HG03280 (cell line): ENCODE results near the gene FGD5.

ENCODE experiments used
- ATAC-seq: cut with Tn5 transposase; IDR thresholded peaks from one replicate; pipeline ENCODE4 v1.9.1; 2021; ENCODE audit warnings: mild to moderate bottlenecking, moderate library complexity; ENCODE audit not compliant: unreplicated experiment

FGD5 gene

DNA sequence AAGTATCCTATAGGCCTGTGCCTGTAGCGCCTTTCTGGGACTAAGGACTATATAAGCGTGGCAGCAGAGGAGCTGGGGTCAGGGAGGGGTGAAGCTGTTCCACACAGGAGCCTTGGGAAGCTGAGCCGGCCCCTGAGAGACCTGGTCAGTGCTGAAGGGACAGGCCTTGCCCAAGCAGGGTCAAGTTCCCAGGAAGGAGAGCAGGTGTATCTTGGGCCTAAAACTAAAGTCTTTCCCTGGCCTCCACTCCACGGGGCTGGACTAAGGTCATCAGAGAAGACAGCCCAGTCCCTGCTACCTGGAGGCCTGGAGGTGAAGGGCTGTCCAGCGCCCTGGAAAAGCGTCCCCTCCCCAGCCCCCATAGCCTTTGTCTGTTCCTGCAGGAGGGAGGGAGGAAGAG is 104.7 kb downstream of the FGD5 start:
- no peak for ATAC-seq

DNA sequence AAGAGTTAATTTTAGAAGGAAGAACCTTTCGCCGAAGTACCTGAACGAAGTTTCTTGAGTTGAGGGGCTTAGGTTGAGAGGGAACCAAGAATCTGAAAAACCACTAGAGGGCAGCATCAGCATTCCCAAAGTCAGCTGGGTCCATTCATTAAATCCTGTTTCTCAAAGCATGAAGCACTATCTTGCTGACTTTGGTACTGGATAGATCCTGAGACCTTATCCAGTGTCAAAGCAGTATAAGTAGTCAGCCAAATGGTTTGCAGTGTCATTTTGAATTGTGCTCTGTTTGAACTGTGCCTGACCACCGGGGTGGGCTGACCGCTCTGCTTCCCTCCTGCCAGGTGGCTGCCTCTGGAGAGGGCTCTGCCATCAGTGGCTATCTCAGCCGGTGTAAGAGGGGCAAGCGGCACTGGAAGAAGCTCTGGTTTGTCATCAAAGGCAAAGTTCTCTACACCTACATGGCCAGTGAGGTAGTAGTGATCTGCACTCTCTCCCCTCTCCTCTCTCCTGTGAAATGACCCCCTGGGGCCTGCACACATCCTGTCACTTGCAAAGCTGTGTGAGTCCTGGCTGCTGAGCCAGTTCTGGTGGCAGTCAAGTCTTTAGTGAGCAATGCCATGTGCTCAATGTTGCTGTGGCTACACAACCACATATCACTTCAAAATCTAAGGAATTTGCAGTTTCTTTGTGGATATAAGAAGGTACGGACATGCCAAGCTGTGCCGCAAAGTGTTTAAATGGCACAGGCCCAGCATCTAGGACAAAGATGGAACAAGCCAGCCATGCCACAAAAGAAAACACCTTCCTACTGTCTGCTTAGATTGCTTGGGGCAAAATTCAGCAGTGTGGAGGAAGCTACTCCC is 107.2 kb downstream of the FGD5 start:
- no peak for ATAC-seq

DNA sequence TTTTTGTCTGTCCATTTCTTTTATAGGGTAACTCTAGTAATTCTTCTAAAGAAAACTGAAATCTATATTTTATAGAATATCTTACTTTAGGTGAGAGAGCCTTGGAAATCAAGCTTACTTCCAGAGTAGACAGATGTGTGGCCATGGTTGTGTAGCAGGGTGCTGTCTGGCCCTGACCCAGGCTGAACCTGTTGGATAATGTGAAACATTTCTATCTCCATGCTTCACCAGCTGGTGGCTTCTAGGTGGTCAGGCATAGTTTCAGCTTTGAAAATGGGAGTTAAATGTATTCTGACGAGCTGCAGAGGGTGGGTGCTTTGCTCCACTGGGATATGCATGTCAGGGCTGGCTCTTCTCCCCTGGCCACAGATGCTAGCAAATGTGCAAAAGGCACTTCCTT is 107.8 kb downstream of the FGD5 start:
- ATAC-seq: no peak

DNA sequence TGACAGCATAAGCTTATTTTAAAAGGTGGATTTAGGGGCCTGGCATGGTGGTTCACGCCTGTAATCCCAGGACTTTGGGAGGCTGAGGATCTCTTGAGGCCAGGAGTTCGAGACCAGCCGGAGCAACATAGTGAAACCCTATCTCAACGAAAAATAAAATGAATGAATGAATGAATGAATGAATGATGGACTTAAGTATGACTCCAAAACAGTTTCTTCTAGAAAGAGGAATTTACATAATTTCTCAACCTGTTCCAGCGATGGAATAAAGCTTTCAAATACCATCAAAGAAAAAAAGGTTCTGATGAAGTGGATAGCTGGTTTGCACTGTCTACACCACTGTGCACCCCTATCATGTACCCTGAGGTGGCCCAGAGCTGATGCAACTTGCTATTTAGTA is 108.5 kb downstream of the FGD5 start:
- no peak for ATAC-seq

DNA sequence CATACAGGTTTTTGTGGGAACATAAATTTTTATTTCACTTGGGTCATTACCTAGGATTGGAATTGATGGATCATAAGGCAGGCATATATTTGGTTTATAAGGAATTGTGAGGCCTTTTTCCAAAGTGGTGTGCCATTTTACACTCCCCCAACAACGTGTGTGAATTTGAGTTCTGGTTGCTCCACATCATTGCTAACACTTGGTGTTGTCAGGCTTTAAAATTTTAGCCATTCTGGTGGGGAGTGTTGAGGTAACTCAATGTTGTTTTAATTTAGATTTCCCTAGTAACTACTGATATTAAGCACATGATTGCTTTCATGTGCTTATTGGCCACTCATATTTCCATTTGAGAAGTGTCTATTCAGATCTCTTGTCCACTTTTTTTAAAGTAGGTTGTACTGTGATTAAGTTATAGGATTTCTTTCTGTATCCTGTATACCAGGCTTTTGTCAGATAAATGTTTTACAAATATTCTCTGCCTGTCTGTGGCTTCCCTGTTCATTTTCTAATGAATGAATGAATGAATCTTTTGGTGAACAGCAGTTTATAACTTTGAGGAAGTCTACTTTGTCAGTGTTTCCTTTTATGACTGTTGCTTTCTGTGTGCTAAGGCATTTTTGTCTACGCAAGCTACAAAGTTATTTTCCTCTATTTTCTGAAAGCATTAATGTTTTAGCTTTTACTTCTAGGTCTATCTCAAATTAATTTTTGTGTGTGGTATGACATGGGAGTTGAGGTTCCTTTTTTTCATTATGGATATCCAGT is 110.7 kb downstream of the FGD5 start:
- no peak for ATAC-seq

DNA sequence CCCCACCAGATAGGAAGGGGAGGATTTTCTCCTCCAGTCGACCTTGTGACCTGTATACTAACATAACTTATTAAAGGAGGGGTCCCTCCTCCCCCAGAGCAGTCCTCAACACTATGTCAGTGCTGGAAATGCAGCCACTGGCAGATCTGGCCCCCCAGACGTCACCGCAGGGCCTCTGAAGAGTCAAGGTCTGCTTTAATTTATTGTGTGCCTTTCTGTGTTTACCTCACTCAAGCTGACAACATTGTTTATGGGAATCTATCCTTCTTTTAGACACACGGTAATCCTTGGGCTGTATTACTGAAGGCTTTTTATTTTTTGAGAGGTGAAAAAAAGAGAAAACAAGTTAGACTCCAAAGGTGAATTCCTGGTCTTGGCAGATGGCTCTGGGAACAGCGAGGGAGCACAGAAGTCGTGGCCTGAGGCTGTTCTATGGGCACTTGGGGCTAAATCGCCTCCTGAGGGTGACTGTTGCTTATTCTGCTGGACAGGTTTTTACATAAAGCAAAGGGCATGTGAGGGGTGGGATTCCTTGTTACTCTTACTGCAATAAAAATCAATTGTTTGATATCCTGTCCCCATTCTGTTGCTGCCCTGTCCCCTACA is 115.2 kb downstream of the FGD5 start:
- no peak for ATAC-seq

DNA sequence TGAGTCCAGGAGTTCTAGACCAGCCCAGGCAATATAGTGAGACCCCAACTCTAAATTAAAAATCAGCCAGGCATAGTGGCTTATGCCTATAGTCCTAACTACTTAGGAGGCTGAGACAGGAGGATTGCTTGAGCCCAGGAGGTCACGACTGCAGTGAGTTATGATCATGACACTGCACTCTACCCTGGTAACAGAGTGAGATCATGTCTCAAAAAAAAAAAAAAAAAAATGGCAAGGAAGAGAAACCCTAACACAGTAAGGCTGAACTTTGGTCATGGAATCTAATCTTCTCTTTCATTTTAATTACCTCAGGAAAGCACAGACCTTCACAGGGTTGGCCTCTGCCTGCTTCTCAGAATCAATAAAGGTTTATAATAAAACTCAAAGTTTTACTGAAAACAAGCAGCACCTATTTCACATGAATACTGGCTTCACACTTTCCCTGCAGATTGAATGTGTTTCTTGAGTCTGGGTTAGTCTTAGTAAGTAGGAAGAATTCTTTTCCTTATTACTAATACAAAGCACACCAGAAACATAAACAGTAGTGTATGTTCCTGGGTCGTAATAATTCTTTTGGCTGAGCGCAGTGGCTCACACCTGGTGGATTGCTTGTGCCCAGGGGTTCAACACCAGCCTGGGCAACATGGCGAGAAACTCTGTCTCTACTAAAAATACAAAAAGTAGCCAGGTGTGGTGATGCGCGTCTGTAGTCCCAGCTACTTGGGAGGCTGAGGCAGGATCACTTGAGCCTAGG is 117.0 kb downstream of the FGD5 start:
- no peak for ATAC-seq

DNA sequence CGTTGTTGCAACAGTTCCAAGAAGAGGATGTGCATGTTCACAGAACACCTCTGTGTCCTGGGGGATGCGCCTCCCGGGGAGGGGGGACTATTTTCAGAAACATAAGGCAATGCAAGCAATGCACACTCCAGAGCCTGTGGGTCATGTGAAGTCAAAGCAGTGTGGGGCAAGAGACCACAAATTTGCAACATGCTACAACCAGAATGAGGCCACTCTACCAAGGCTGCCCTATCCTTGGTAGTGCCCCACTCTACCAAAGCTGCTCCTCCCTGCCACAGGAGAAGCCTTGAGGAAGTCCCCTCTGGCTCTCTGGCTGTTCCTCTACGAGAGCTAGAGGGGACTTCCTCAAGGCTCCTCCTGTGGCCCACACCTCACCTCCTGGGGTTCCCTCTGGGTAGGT is 120.2 kb downstream of the FGD5 start:
- no peak for ATAC-seq

DNA sequence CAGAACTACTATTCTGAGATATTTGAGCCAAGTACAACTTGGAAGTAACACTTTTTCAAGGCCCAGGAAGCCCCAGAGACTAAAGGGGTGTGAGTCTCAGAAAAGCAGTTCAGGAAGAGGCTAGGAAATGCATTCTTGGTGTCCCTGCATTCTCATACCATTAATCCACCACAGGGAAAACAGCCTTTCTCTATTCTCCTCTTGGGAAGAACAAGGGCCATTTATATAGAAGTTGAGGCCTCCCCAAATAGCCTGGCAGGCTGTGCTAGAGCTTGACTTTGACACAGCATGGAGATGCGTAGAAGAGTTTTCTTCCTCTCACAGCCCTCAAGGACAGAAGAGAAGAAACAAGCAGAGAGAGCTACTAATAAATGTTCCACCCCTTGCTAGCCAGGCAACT is 123.1 kb downstream of the FGD5 start:
- ATAC-seq: no peak

DNA sequence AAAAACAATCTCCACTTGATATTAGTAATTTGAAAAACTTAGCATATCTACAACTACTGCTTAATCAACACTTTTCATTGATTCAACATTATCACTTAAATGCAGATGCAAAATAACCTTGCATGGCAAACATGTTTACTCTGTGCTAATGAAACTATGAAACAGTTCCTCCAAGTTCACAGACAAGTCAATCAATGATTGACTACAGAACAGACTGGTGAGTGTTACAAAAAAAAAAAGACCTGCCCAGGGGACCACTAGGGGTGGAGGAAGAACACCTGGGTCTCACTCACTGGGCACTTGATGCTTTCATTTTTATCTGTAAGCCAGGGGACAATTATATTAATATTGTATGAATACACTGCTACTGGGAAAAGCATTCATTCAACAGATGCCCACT is 124.3 kb downstream of the FGD5 start:
- no peak for ATAC-seq

DNA sequence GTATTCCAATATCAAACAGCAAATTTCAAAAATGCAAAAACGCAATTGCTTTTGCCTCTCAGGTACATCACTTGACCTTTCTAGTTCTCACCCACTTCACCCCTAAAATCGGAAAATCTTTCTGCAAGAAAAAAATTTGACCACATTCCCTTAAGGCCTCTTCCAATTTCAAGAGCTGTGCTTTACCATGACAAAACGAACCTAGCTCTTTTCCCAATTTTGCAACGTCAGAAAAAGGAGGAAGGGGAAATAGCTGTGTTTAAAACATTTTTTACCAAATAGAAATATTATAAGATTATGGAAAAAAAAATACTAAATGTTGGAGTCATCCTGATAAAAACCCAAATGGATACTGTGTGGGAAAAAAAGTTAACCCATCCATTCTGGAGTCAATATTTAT is 127.5 kb downstream of the FGD5 start:
- no peak for ATAC-seq

DNA sequence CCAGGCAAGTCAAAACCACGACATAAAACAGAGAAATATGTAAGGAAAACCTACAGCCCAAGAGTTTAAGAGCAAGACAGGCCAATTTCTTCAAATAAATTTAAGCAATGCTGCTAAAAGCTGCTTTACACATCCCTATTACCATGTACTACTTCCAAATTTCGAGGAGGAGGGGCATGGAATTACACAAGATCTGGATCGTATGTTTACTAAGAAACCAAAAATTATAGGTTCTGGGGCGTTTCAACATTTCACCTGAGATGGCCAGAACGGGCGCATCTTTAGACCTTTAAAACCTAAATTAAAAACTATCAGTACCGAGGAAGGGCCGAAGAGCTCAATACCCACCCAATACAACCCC is 128.0 kb downstream of the FGD5 start:
- no peak for ATAC-seq

DNA sequence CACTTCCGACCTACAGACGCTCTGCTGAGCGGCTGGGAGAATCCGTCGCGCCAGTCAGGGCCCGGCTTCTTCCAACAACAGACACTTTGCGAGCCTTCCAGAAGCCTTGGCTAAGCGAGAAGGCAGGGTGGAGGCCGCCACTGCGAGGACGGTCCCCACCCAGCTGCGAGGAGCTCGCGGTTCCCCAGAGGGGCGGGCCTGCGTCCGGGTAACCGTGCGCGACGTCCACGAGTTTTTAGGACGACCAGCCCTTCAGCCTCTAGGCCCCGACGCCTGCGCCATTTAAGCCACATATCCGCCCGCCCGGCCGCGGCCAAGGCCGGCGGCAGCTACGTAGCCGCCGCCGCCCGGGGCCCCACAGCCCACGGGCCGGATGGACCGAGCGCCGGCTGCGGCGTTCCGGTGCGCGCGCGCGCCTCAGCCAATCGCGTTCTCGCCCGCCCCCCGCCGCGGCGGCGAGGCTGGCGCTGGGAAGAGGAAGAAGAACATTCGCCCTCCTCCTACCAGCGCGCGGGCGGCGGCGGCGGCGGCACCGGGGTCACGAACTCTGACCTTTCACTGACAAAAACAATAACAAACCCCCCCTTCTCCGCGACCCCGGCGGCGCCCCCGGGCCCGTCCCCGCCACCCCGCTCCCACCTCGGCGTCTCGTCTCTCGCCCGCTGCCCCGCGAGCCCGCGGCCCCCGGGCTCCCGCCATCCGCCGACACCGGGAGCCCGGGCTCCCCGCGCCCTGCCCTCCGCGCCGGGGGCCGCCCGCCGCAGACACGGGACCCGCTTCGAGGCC is 128.5 kb downstream of the FGD5 start, which contains the start of gene NR2C2:
NR2C2 (plus strand) TSS at position 484 of the 786 bp plus-strand sequence. CDS start 56,332 bp downstream, outside the sequence.
- ATAC-seq: peak; percentile 54

DNA sequence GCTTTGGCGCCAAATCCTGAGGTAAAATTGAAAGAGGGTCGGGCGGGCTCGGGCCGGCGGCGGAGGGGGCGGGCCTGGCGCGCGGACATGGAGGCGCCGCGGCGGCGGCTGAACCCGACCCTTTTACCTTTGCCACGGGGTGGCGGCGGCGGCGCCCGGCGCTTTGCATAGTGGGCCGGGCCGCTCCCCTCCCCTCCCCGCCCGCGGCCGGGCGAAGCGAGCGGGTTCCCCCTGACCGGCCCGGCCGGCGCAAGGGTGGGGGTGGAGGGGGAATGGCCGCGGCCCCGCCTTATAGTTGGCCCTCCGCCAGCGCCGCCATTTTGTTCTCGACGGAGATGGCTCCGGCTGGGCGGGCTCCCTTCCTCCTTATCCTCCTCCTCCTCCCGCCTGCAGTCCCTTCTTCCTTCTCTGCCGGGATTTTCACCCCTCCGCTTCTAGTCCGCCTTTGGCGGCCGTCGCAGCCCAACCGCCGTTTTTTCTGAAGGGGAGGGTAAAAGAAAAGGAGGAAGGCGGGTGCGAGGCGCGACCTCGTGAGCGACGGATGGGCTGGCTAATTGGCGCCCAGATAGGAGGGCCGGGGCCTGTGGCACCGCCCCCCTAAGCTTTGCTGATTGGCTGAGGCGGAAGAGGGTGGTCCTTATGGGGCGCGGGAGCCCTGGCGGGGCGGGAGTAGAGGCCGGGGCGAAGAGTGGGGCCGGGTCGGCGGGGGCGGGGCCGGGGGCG is 129.3 kb downstream of the FGD5 start:
- peak; percentile 84 for ATAC-seq

DNA sequence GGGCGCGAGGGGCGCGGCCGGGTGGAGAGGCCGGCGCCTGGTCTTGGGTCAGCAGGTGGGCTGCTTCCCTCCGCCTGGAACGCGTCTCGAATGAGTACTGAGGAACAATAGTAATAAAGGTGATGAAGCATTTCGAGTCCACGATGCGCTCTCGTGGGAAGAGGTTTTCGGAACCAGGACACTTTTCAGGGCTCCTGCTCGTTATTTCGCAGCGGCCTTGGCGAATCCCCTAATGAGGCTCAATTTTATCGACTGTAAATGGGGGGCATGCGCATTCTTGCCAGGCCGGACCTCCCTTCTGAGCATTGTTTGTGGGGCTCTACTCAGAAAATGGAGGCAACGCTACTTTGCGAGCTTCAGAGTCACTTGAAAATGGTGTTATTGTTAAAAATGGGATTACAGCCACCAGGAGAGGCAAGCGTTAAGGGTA is 129.9 kb downstream of the FGD5 start:
- no peak for ATAC-seq

DNA sequence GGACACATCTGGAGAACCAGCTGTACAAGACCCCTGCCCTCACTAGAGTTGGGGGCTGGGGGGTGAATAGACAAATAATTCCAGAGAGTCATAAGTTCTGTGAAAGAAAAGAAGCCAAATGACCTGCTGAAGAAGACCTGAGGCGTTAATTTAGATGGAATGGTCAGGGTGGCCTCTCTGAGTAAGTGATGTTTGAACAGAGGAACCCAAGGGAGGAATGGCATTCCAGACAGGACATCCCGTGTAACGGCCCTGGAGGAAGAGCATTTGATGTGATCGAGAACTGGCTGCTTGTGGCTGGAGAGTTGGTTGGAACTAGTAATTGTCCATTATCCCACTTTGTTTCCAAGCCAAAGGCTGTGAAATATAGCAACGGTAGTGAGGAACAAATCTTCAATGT is 130.4 kb downstream of the FGD5 start:
- ATAC-seq: no peak

DNA sequence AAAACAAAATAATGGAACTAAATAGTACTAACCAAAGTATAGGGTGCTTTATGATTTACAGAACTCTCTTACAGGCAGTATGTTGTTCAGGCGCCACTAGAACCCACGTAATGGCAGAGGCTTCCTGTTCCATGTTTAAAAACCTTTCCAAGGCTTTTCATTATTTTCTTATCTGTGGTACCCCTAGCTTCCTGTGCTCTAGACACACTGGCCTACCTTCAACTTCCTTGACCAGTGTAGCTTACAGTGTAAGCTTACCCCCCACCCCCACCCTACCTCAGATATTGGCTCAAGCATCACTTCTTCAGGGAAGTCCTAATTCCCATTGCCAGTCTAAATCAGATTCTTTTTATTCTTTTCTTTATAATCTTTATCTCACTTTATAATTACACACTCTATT is 131.5 kb downstream of the FGD5 start:
- ATAC-seq: no peak

DNA sequence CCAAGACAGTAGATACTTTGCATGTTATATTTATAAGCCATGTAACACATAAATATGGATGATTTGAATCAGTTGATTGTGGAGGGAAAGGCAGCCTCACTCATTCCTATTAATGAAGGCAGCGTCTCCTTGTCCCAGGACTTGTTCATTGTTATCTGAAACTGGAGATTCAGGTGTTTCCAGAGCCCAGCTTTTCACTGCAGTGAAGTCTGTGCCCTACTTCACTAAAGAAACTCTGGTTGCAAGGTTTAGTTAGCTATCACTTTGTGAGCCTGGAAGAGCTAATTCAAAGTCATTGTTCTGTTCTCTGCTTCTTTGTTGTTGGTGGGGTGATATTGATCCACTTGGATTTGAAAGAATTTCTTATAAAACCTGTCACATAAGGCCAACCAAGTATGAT is 138.4 kb downstream of the FGD5 start:
- ATAC-seq: no peak

DNA sequence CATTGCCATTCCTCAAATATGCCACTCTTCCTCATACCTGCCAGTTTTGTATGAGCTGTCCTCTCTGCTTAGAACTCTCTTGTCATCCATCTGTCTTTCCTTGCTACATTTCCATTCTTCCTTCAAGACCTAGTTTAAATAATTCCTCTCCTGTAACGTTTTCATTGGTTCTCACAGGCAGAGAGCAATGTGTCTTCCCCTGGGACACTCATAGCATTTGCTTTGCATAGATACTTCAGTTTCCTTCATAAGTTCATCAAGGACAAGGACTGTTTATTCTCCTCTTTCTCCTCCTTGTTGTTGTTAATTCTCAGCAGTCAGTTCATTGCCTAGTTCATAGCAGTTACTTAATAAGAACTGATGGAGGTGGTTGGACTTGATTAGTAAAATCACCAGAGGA is 139.2 kb downstream of the FGD5 start:
- no peak for ATAC-seq
